Activated CD8-positive, alpha-beta memory T cell treated with anti-CD3 and anti-CD28 coated beads for 48 hours (primary cell): ENCODE measurements around the gene HSFX4.
"Not testable (repeated sequence)": the region's sequence is repeated elsewhere in the genome, so short reads cannot be mapped to it uniquely, and the experiment has no call there.

Experiments used
- DNase-seq, 3 experiments: peaks; one replicate each; pipeline ENCODE4 v3.0.0-alpha.2; 2020; ENCODE audit warnings: low read depth in 2 of 3, low spot score in 2 of 3

HSFX4 gene

DNA sequence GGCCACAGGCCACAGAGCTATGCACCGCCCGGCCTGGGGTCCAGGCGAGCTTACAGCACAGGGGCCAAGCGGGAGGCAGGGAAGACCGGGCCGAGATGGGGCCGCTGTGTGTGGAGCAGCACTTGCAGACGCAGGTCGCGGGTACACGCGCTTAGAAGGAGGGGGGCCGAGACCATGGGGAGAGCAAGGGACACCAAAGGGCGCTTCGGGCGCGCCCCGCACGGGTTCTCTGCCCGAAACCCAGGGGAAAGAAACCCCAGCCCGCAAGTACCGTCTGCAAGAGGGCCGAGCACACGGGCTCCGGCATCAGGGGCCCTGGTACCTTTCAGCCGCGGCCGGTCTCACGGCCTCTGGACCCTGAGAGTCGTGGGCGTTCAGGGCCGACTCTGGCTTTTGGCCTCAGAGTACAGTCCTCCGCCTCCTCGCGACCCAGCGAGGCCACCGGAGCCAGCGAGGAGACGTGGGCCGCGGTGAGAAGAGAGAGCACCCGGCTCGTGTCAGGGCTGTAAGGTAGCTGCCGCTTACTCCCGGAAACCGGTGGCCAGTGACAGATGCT, 8.6 kb downstream of the HSFX4 start:
- peak in 1 of 3 experiments; percentile 1 for DNase-seq

GRCh38 chrX:149938427-149938880, 9.1 kb downstream of the HSFX4 start, which contains the start of gene EOLA2:
Gene EOLA2, minus strand, starts transcription at chrX:149938491. Its CDS starts 4,617 bp downstream, at chrX:149933874.
- peak; percentile 44 to 75 (median 69) for DNase-seq

DNA sequence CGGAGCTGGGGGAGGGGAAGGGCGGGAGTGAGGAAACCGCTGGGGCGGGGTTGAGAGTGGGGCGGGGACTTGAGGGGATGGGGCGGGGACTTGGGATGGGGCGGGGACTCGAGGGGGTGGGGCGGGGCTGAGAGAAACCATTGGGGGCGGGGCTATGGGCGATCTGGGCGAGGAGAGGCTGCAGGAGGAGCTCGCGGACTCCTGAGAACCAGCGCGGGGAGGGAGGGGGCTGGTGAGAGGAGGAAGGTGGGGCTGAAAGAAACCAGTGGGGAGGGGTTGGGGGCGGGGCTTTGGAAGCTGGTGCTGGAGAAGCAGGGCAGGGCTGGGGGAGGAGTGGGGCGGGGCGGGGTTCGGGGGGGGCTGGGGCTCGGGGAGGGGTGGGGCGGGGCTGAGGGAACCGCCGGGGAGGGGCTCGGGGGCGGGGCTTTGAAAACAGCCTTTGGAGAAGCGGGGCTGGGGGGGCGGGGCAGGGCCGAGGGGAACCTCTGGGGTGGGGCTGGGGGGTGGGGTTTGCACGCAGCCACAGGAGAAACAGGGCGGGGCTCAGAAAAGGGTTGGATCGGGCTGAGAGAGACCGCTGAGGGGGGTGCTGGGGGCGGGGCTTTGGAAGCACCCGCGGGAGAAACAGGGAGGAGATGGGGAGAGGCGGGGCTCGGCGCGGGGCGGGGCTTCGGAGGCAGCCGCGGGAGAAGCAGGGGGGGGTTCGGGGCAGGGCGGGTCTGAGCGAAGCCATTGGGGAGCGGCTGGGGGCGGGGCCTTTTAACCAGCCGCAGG, 9.7 kb downstream of the HSFX4 start:
- DNase-seq = peak; percentile 58 to 68 (median 59)

- DNase-seq = peak in 1 of 3 experiments; percentile 40
These were observed 10.2 kb downstream of the HSFX4 start for GRCh38 chrX:149939655-149939904.

DNA sequence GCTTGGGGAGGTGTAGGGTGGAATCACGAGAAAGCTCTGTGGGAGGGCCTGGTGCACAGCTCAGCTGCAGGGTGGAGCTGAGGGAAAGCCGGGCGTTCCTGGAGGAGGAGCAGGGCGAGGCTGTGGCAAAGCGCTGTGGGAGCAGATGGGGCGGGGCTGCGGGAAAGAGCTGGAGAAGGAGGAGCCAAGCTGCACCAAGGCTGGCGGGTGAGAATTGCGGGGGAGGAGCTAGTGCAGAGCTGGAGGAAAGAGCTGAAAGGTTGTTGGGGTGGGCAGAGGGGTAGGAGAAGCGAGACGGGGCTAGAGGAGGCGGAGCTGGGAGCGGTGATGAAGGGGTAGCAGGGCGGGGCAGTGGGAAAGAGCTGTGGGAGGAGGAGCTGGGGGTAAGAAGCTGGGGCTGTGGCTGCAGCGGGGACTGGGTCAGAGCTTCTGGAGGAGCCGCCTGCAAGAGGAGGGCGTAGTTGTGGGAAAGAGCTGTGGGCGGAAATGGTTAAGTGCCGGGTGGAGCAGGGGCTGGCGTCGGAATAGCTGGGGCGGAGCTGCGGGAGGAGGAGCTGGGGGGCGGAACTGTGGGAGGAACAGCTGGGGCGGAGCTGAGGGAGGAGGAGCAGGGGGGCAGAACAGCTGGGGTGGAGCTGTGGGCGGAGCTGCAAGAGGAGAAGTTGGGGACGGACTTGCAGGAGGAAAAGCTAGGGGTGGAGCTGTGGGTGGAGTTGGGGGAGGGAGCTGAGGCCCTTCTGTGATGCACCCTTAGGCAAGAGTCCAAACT, 10.7 kb downstream of the HSFX4 start:
- DNase-seq = peak; percentile 47 to 76 (median 54)

- not testable (repeated sequence) for DNase-seq
These were observed 11.3 kb downstream of the HSFX4 start for GRCh38 chrX:149940674-149941024.

DNA sequence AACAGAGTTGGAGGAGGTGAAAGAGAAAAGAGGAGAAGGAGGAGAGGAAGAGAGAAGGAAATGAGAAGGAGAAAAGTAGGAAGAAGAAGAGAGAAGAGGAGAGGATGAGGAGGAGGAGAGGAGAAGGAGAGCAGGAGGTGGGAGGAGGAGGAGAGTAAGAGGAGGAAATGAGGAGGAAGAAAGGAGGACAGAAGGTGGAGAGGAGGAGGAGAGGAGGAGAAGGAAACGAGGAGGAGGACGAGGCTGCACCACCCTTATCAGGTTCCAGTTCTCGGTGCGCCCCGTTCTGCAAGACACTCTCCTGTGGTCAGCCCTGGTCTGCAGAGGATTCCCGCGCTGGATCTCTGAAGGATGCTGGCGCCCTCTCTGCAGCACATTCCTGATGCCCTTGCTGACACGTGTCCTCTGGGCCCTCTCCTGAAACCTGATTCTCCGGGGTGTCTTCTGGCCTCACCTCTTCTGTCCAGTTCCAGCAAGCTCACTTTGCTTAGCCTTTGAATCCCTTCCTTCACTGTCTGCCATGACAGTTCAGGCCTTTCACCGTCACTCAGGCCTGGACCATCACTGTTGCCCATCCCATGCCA, 15.8 kb downstream of the HSFX4 start:
- not testable (repeated sequence) for DNase-seq

DNA sequence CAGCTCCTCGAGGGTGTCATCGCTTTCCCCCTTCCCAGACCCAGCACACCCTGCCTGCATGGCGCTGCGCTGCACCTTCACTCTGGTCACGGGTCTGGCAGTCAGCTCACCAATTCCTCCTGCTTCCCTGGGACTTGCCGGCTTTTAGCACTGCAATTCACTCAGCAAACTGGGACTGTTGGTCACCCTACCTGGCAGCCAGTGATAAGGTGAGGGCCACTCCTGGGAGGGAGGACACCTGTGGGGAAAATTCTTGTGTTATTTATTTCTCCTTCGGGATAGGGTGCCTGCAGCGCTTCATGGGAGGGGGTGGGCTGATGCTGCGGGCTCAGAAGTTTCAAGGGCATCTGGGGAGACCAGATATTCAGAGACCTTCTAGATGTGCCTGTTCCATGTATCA, 16.4 kb downstream of the HSFX4 start:
- DNase-seq = not testable (repeated sequence)

- DNase-seq = not testable (repeated sequence)
These were observed 17.6 kb downstream of the HSFX4 start for GRCh38 chrX:149946932-149947331.

DNA sequence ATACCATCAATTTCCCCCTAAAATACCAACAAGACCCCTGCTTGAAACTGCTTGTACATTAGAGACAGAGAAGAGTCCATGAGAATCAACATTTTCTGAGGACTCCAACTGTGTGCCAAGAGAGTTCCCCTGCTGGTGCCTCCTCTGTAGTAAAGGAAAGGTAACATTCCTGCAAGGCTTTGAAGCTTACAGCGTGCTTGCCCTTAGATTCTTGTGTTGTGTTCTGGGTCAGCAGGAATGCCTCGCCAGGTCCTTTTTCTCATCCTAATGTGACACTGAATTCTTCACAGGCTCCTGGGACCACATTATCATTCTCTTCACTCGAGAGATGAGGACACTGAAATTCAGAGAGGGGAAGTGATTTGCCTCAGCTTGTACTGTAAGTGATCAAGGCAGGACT, 18.6 kb downstream of the HSFX4 start:
- no peak for DNase-seq

DNA sequence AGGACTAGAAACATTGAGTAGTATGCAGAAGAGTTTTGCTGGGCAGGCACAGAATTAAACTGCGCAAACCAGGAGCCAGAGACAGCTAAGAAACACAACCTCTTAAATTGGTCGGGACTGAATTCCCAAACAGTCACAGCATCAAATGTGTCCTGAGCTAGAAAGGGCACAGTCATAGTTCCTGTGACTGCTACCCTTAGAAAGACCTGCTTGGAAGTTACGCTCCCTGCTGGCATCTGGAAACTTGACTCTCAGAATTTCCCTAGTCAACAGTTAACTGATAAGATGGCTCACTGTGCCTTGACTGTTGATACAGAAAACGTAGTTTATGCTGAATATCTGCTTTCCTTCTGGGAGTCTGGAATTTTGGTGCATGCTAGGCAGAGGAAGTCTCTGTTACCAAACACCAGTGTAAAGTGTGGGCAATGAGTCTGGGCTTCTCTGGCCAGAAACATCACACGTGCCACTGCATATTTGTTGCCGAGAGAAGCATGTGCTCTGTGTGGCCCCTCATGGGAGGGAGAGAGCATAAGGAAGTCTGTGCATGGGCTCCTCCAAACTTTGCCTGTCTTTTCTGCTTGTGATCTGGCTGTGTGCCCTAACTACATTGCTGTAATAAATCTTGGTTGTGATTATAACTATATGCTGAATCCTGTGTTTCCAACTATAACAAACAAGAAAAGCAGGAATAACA, 20.5 kb downstream of the HSFX4 start:
- no peak for DNase-seq

- DNase-seq = no peak
These were observed 21.3 kb downstream of the HSFX4 start for GRCh38 chrX:149950681-149951080.

- DNase-seq = no peak
These were observed 32.2 kb downstream of the HSFX4 start for GRCh38 chrX:149961572-149961971.

- no peak for DNase-seq
These were observed 32.6 kb downstream of the HSFX4 start for GRCh38 chrX:149962010-149962409.

- no peak for DNase-seq
These were observed 33.7 kb downstream of the HSFX4 start for GRCh38 chrX:149962859-149963757.

DNA sequence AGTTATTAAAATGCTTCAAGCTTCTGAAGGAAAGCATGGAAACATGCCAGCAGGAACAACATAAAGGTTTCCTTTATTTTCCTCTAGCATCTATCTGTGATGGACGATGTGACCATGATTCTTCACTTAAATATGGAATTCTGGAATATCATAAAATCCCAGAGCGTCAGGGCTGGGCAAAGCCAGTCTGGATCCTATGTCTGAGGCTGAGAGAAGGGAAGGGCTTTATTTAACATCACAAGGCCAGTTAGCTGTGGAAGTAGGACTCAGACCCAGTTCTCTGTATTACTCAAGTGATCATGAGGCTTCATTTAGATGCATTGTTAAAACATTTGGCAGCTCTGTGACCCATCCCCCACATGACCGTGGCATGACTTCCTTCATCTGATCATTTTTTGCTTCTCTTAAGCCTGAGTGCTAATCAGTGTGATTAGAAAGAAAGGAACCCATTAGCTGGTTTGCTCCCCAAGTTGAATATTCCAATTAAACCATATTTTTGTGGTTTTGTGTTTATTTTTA, 49.8 kb downstream of the HSFX4 start:
- DNase-seq = no peak
